ENCODE data around the gene NRCAM.

- TF ChIP-seq CTCF (optimal IDR thresholded peaks at IDR 0.05 in 1 of 3, IDR thresholded peaks at IDR 0.05 in 1 of 3, conservative IDR thresholded peaks at IDR 0.05 in 1 of 3; ENCODE audit: extremely low read depth in 1 of 3, insufficient read depth in 2 of 3, low read length in 3 of 3) (no peak), EZH2 (IDR thresholded peaks at IDR 0.05; ENCODE audit: low read length) (no peak)
Measured at GRCh38 chr7:108434010-108434409, 22.2 kb downstream of the NRCAM start.

Data from keratinocyte (primary cell).